H9 (cell line): Measurements from ENCODE around the gene SMCO1. TPM values are rescaled to one million over a fixed set of nuclear protein-coding genes. Genes with fewer than 3 reads are reported as not detected.
A peak's percentile ranks its signal among the peaks of the same experiment; 100 is the strongest.

ENCODE experiments used
- DNase-seq: peaks from one replicate; pipeline ENCODE4 v3.0.0-alpha.2; 2017
- H2AFZ ChIP-seq: one replicate; pipeline ENCODE4 v1.6.1; 2013; ENCODE audit warnings: mild to moderate bottlenecking, low read length, control low read depth, moderate library complexity
- H2AK5ac ChIP-seq: 2 replicates; pipeline ENCODE4 v1.6.1; 2013; ENCODE audit warnings: low read length, control low read depth, mixed read lengths; ENCODE audit not compliant: insufficient read length
- H2BK120ac ChIP-seq: one replicate; pipeline ENCODE4 v1.6.1; 2013; ENCODE audit warnings: low read depth, mild to moderate bottlenecking, low read length, control low read depth, inconsistent platforms; ENCODE audit not compliant: poor library complexity, severe bottlenecking
- H2BK12ac ChIP-seq: 2 replicates; pipeline ENCODE4 v1.6.1; 2013; ENCODE audit warnings: low read length, control low read depth, mixed read lengths, low read depth; ENCODE audit not compliant: insufficient read length
- H2BK15ac ChIP-seq: 2 replicates; pipeline ENCODE4 v1.6.1; 2013; ENCODE audit warnings: low read depth, low read length, control low read depth
- H2BK20ac ChIP-seq: one replicate; pipeline ENCODE4 v1.6.1; 2013; ENCODE audit warnings: low read depth, mild to moderate bottlenecking, low read length, control low read depth, inconsistent platforms; ENCODE audit not compliant: poor library complexity, severe bottlenecking
- H2BK5ac ChIP-seq: 2 replicates; pipeline ENCODE4 v1.6.1; 2013; ENCODE audit warnings: low read length, control low read depth, mixed read lengths; ENCODE audit not compliant: insufficient read length
- H3K14ac ChIP-seq: 2 replicates; pipeline ENCODE4 v1.6.1; 2013; ENCODE audit warnings: low read length, control low read depth; ENCODE audit not compliant: insufficient read depth
- H3K18ac ChIP-seq: 2 replicates; pipeline ENCODE4 v1.6.1; 2013; ENCODE audit warnings: low read depth, mild to moderate bottlenecking, mixed read lengths, low read length, control low read depth; ENCODE audit not compliant: insufficient read length
- H3K23ac ChIP-seq: 2 replicates; pipeline ENCODE4 v1.6.1; 2013; ENCODE audit warnings: low read length, control low read depth, mixed read lengths, low read depth; ENCODE audit not compliant: insufficient read length
- H3K23me2 ChIP-seq: 2 replicates; pipeline ENCODE4 v1.6.1; 2013; ENCODE audit warnings: low read depth, mild to moderate bottlenecking, mixed read lengths, low read length, control low read depth; ENCODE audit not compliant: insufficient read length, poor library complexity, severe bottlenecking
- H3K27ac ChIP-seq: 2 replicates; pipeline ENCODE4 v1.5.1; 2013; ENCODE audit warnings: low read length, control low read depth, mixed read lengths, low read depth; ENCODE audit not compliant: insufficient read length
- H3K27me3 ChIP-seq: 2 replicates; pipeline ENCODE4 v1.6.1; 2013; ENCODE audit warnings: low read length, control low read depth, inconsistent platforms; ENCODE audit not compliant: insufficient read depth
- H3K4ac ChIP-seq: 2 replicates; pipeline ENCODE4 v1.6.1; 2013; ENCODE audit warnings: low read depth, mild to moderate bottlenecking, control low read depth, inconsistent platforms, low read length, moderate library complexity
- H3K4me1 ChIP-seq: 2 replicates; pipeline ENCODE4 v1.6.1; 2013; ENCODE audit warnings: low read length, control low read depth, inconsistent platforms; ENCODE audit not compliant: insufficient read depth
- H3K4me2 ChIP-seq: 2 replicates; pipeline ENCODE4 v1.6.1; 2013; ENCODE audit warnings: low read length, control low read depth, mixed read lengths; ENCODE audit not compliant: insufficient read length, insufficient read depth
- H3K56ac ChIP-seq: 2 replicates; pipeline ENCODE4 v1.6.1; 2013; ENCODE audit warnings: low read depth, mild to moderate bottlenecking, mixed read lengths, low read length, control low read depth; ENCODE audit not compliant: insufficient read length
- H3K79me1 ChIP-seq: 2 replicates; pipeline ENCODE4 v1.6.1; 2013; ENCODE audit warnings: low read depth, mild to moderate bottlenecking, moderate library complexity, low read length, control low read depth, inconsistent platforms; ENCODE audit not compliant: insufficient read depth, poor library complexity, severe bottlenecking
- H3K79me2 ChIP-seq: 2 replicates; pipeline ENCODE4 v1.6.1; 2013; ENCODE audit warnings: low read length, control low read depth, inconsistent platforms; ENCODE audit not compliant: insufficient read depth
- H3K9ac ChIP-seq: 2 replicates; pipeline ENCODE4 v1.6.1; 2013; ENCODE audit warnings: low read length, control low read depth, mixed read lengths; ENCODE audit not compliant: insufficient read length; ENCODE audit errors: extremely low read depth
- H3K9me3 ChIP-seq: one replicate; pipeline ENCODE4 v1.6.1; 2013; ENCODE audit warnings: low read depth, low read length, inconsistent platforms; ENCODE audit not compliant: control insufficient read depth
- H3T11ph ChIP-seq: one replicate; pipeline ENCODE4 v1.6.1; 2013; ENCODE audit warnings: mild to moderate bottlenecking, low read length, control low read depth, inconsistent platforms
- H4K20me1 ChIP-seq: one replicate; pipeline ENCODE4 v1.6.1; 2013; ENCODE audit not compliant: control insufficient read depth, insufficient read length, insufficient read depth
- H4K5ac ChIP-seq: 2 replicates; pipeline ENCODE4 v1.6.1; 2013; ENCODE audit warnings: low read depth, mild to moderate bottlenecking, mixed read lengths, low read length, control low read depth; ENCODE audit not compliant: insufficient read length
- H4K8ac ChIP-seq: replicated peaks from 2 replicates; pipeline ENCODE4 v1.6.1; 2013; ENCODE audit warnings: low read length, control low read depth, mixed read lengths, low read depth; ENCODE audit not compliant: insufficient read length
- H4K91ac ChIP-seq: 2 replicates; pipeline ENCODE4 v1.6.1; 2013; ENCODE audit warnings: low read depth, mild to moderate bottlenecking, moderate library complexity, mixed read lengths, low read length, control low read depth; ENCODE audit not compliant: insufficient read length
- H3K27ac Mint-ChIP-seq, 3 experiments: 2 replicates in 2 of 3; 3 replicates in 1 of 3; pipeline ENCODE4 v1.8.0; 2020 to 2021; ENCODE audit warnings: mixed read lengths in 3 of 3, mild to moderate bottlenecking in 1 of 3, moderate library complexity in 1 of 3
- H3K27me3 Mint-ChIP-seq: 2 replicates; pipeline ENCODE4 v1.8.0; 2021; ENCODE audit warnings: low read depth, mild to moderate bottlenecking, moderate library complexity, mixed read lengths
- H3K36me3 Mint-ChIP-seq, 3 experiments: 2 replicates in 2 of 3; 3 replicates in 1 of 3; pipeline ENCODE4 v1.8.0; 2020 to 2021; ENCODE audit warnings: low read depth in 3 of 3, mixed read lengths in 3 of 3; ENCODE audit not compliant: insufficient read depth in 1 of 3
- H3K4me1 Mint-ChIP-seq, 2 experiments: 2 replicates each; pipeline ENCODE4 v1.8.0; 2020; ENCODE audit warnings: mixed read lengths in 2 of 2
- H3K4me3 Mint-ChIP-seq, 2 experiments: 2 replicates in 1 of 2; 3 replicates in 1 of 2; pipeline ENCODE4 v1.8.0; 2020 to 2021; ENCODE audit warnings: mild to moderate bottlenecking in 2 of 2, mixed read lengths in 2 of 2, moderate library complexity in 1 of 2
- H3K9me3 Mint-ChIP-seq, 2 experiments: 2 replicates in 1 of 2; 3 replicates in 1 of 2; pipeline ENCODE4 v1.8.0; 2020; ENCODE audit warnings: mild to moderate bottlenecking in 2 of 2, mixed read lengths in 2 of 2, moderate library complexity in 1 of 2
- CTCF ChIP-seq: fragments of 200-600 bp; sonication (generic); conservative IDR thresholded peaks from 3 replicates; pipeline ENCODE4 v1.8.0; 2021; ENCODE audit warnings: antibody characterized with exemption, mild to moderate bottlenecking
- WGBS: extraction: QIAGEN DNeasy Blood & Tissue Kit; methylation state at CpG from one replicate; pipeline ENCODE4 v1.1.7; 2013; ENCODE audit warnings: missing lambda C conversion rate, low lambda C conversion rate, mixed read lengths; ENCODE audit not compliant: insufficient read length; ENCODE audit errors: extremely low coverage; 5-methylcytosine and 5-hydroxymethylcytosine counted together
- total RNA-seq: library from RNA; stranded (reverse); gene quantifications from 2 replicates; pipeline ENCODE4 v1.2.1, GENCODE V29; 2021

Gene SMCO1
- total RNA-seq, 1 experiment from 2014 or later = not detected

- H3K4me1 ChIP-seq = no peaks in the 10 kb centered on the region
- no peak overlapping the region for H3K14ac ChIP-seq
- no peak overlapping the region for H3K23ac ChIP-seq
- no peaks in the 10 kb centered on the region for H3K27me3 Mint-ChIP-seq
- H3K56ac ChIP-seq = no peak overlapping the region
- no peak overlapping the region for H2AK5ac ChIP-seq
- no peak overlapping the region for H4K5ac ChIP-seq
- no peak overlapping the region for H4K8ac ChIP-seq
- peaks cover 33 to 36% (median 34%) of the 10 kb centered on the region in 3 experiments for H3K36me3 Mint-ChIP-seq
- peak overlapping the region; percentile 75 for H3K4me2 ChIP-seq
- no peak overlapping the region for H2BK12ac ChIP-seq
- H3K27me3 ChIP-seq = no peaks in the 10 kb centered on the region
- no peak overlapping the region for H2BK5ac ChIP-seq
- peak overlapping the region; percentile 2 to 79 (median 67); a peak in 5 of 7 replicates for H3K27ac Mint-ChIP-seq
- no peak overlapping the region for H3T11ph ChIP-seq
- H3K9ac ChIP-seq = peak overlapping the region; percentile 36
- no peak overlapping the region for H2BK120ac ChIP-seq
- peaks cover 23 to 31% of the 10 kb centered on the region in 2 experiments for H3K4me1 Mint-ChIP-seq
- peaks cover 53% of the 10 kb centered on the region for H3K79me2 ChIP-seq
- no peak for TF ChIP-seq CTCF
- no peak overlapping the region for H3K4ac ChIP-seq
- no peaks in the 10 kb centered on the region for H3K9me3 Mint-ChIP-seq
- H4K91ac ChIP-seq = no peak overlapping the region
- no peak overlapping the region for H2BK20ac ChIP-seq
- H2BK15ac ChIP-seq = no peak overlapping the region
- H4K20me1 ChIP-seq = no peaks in the 10 kb centered on the region
- DNase-seq = no peak
- peaks cover 4% of the 10 kb centered on the region for H3K79me1 ChIP-seq
- peaks cover 9% of the 10 kb centered on the region for H3K23me2 ChIP-seq
- H2AFZ ChIP-seq = no peak overlapping the region
- H3K18ac ChIP-seq = no peak overlapping the region
- H3K9me3 ChIP-seq = no peaks in the 10 kb centered on the region
- peak overlapping the region; percentile 32 for H3K27ac ChIP-seq
- H3K4me3 Mint-ChIP-seq = peak overlapping the region; percentile 98 to 100
- WGBS = no CpG with 5 or more reads among the region's 11 CpGs
Observed at GRCh38 chr3:196499807-196500524, 15.2 kb downstream of the SMCO1 start.
